HCT116 (cell line): ENCODE measurements around the gene ARHGAP35. TPM values are rescaled to one million over a fixed set of nuclear protein-coding genes. Genes with fewer than 3 reads are reported as not detected.
A peak's percentile ranks its signal among the peaks of the same experiment; 100 is the strongest.

ENCODE experiments used
- ATAC-seq: fragments of 200-7000 bp; cut with Tn5 transposase; 2 replicates; pipeline ENCODE4 v1.9.1; 2020; ENCODE audit warnings: mild to moderate bottlenecking, moderate library complexity
- BruUV-seq: library from RNA; stranded (reverse); fragments of 400-500 nt; replicated peaks from 2 replicates; lab custom pipeline; 2021; lab: Mats Ljungman, UMichigan
- CTCF ChIA-PET: fragments of 300-600 bp; sonication (Branson Sonifier 250); formaldehyde crosslinking; loops from one replicate; lab custom pipeline; 2021; ENCODE audit warnings: antibody characterized with exemption; lab: Charles Lee
- POLR2A ChIA-PET: fragments of 300-600, 350-600 bp; sonication (Branson Sonifier 250); formaldehyde crosslinking; loops from one replicate; lab custom pipeline; 2021; ENCODE audit warnings: antibody characterized with exemption; lab: Charles Lee
- RAD21 ChIA-PET, 2 experiments: fragments of 300-600 bp; sonication (Branson Sonifier 250); formaldehyde crosslinking; loops; one replicate each; lab custom pipeline; 2023; ENCODE audit warnings: low total read pairs in 2 of 2; ENCODE audit not compliant: uncharacterized antibody in 2 of 2, unreplicated experiment in 2 of 2, low non-redundant PET in 1 of 2; lab: Charles Lee
- DNase-seq: peaks from one replicate; pipeline ENCODE4 v3.0.0-alpha.2; 2010; ENCODE audit warnings: low read depth, low spot score
- H2AFZ ChIP-seq: fragments of 200-600 bp; shearing (Covaris generic), sonication (generic); 2 replicates; pipeline ENCODE4 v1.6.1; 2017; ENCODE audit warnings: low read depth, mixed run types, mixed read lengths, antibody characterized with exemption, low read length; ENCODE audit not compliant: poor library complexity, severe bottlenecking
- H3K27ac ChIP-seq: 2 replicates; pipeline ENCODE4 v1.5.1; 2012; ENCODE audit warnings: low read depth, low read length
- H3K27me3 ChIP-seq: fragments of 200-600 bp; sonication (generic); 2 replicates; pipeline ENCODE4 v1.6.1; 2016; ENCODE audit warnings: mixed run types, low read length, mixed read lengths; ENCODE audit not compliant: insufficient read depth
- H3K36me3 ChIP-seq, 2 experiments: fragments of 200-500 bp in 1 of 2; fragments of 200-600 bp in 1 of 2; sonication (Bioruptor generic) in 1 of 2; sonication (generic) in 1 of 2; 2 replicates each; pipeline versions ENCODE4 v1.5.1 to v1.6.1; 2014 to 2016; ENCODE audit warnings: low read length in 2 of 2, inconsistent platforms in 1 of 2, mixed read lengths in 1 of 2, mixed run types in 1 of 2; ENCODE audit not compliant: insufficient read depth in 2 of 2, control insufficient read depth in 1 of 2
- H3K4me1 ChIP-seq, 2 experiments: fragments of 200-600 bp in 1 of 2; sonication (generic) in 1 of 2; 2 replicates each; pipeline versions ENCODE4 v1.5.1 to v1.6.1; 2012 to 2017; ENCODE audit warnings: low read length in 2 of 2, inconsistent platforms in 1 of 2, mild to moderate bottlenecking in 1 of 2, mixed read lengths in 1 of 2, mixed run types in 1 of 2, moderate library complexity in 1 of 2; ENCODE audit not compliant: insufficient read depth in 2 of 2, control insufficient read depth in 1 of 2
- H3K4me2 ChIP-seq: fragments of 200-600 bp; sonication (generic); 2 replicates; pipeline ENCODE4 v1.6.1; 2017; ENCODE audit warnings: mixed run types, low read length, mixed read lengths
- H3K4me3 ChIP-seq, 2 experiments: fragments of 200-600 bp in 1 of 2; sonication (generic) in 1 of 2; replicated peaks in 1 of 2; 2 replicates each; pipeline ENCODE4 v1.5.1; 2011 to 2016; ENCODE audit warnings: low read length in 2 of 2, control low read depth in 1 of 2, low read depth in 1 of 2, mild to moderate bottlenecking in 1 of 2, mixed read lengths in 1 of 2, mixed run types in 1 of 2
- H3K79me2 ChIP-seq: fragments of 200-600 bp; sonication (generic); 2 replicates; pipeline ENCODE4 v1.6.1; 2017; ENCODE audit warnings: mild to moderate bottlenecking, mixed run types, low read length, moderate library complexity, mixed read lengths; ENCODE audit not compliant: insufficient read depth
- H3K9ac ChIP-seq: fragments of 200-600 bp; sonication (generic); 2 replicates; pipeline ENCODE4 v1.6.1; 2016; ENCODE audit warnings: low read length, mixed read lengths
- H3K9me2 ChIP-seq: fragments of 200-600 bp; sonication (generic), shearing (Covaris generic); 2 replicates; pipeline ENCODE4 v1.6.1; 2017; ENCODE audit warnings: mixed run types, mild to moderate bottlenecking, moderate library complexity; ENCODE audit not compliant: insufficient read depth
- H3K9me3 ChIP-seq, 2 experiments: fragments of 200-500 bp in 1 of 2; fragments of 200-600 bp in 1 of 2; sonication (Bioruptor generic) in 1 of 2; sonication (generic) in 1 of 2; 2 replicates each; pipeline ENCODE4 v1.6.1; 2014 to 2017; ENCODE audit warnings: low read length in 2 of 2, mixed read lengths in 2 of 2, inconsistent platforms in 1 of 2, low read depth in 1 of 2, mild to moderate bottlenecking in 1 of 2, mixed run types in 1 of 2, moderate library complexity in 1 of 2; ENCODE audit not compliant: control insufficient read depth in 1 of 2, insufficient read depth in 1 of 2
- H4K20me1 ChIP-seq: fragments of 200-600 bp; sonication (generic), shearing (Covaris generic); 2 replicates; pipeline ENCODE4 v1.6.1; 2017; ENCODE audit warnings: mixed run types, mild to moderate bottlenecking, moderate library complexity; ENCODE audit not compliant: insufficient read depth
- CBX3 ChIP-seq: IDR thresholded peaks from 2 replicates; pipeline ENCODE4 v1.6.1; 2012; ENCODE audit warnings: low read depth
- CEBPB ChIP-seq: IDR thresholded peaks from 2 replicates; pipeline ENCODE4 v1.6.1; 2012; ENCODE audit warnings: low read depth
- CTCF ChIP-seq, 3 experiments: fragments of 200-600 bp in 1 of 3; sonication (generic) in 1 of 3; IDR thresholded peaks in 2 of 3; conservative IDR thresholded peaks in 1 of 3; 2 replicates each; pipeline ENCODE4 v1.5.1; 2012 to 2017; ENCODE audit warnings: low read depth in 2 of 3, low read length in 2 of 3, antibody characterized with exemption in 1 of 3, borderline replicate concordance in 1 of 3, control low read depth in 1 of 3, mild to moderate bottlenecking in 1 of 3, mixed read lengths in 1 of 3, mixed run types in 1 of 3, moderate library complexity in 1 of 3; ENCODE audit not compliant: insufficient read depth in 1 of 3
- EZH2 ChIP-seq: fragments of 200-600 bp; sonication (generic); IDR thresholded peaks from 2 replicates; pipeline ENCODE4 v1.6.1; 2017; ENCODE audit warnings: antibody characterized with exemption, mixed run types
- MAX ChIP-seq: IDR thresholded peaks from 2 replicates; pipeline ENCODE4 v1.6.1; 2012
- RAD21 ChIP-seq: IDR thresholded peaks from 2 replicates; pipeline ENCODE4 v1.6.1; 2012; ENCODE audit warnings: low read depth, mild to moderate bottlenecking
- SP1 ChIP-seq: IDR thresholded peaks from 2 replicates; pipeline ENCODE4 v1.6.1; 2012; ENCODE audit warnings: low read depth
- TCF7L2 ChIP-seq: IDR thresholded peaks from 2 replicates; pipeline ENCODE4 v1.7.0; 2011; ENCODE audit warnings: borderline replicate concordance, inconsistent platforms; ENCODE audit not compliant: insufficient read depth, insufficient read length; ENCODE audit errors: extremely low read depth
- intact Hi-C: fragments of 100-400 bp; cut with micrococcal nuclease; formaldehyde crosslinking; loops from 2 replicates; pipeline ENCODE4 v1.10.0; 2022
- total RNA-seq: library from RNA; stranded (reverse); gene quantifications from one replicate; pipeline ENCODE4 v1.2.1, GENCODE V29; 2021; ENCODE audit not compliant: unreplicated experiment

Gene ARHGAP35
- total RNA-seq, 1 experiment from 2014 or later: 47.6 TPM

GRCh38 chr19:46856062-46857022 is 4.5 kb upstream of the ARHGAP35 start:
- Histone ChIP-seq H4K20me1 (no peaks in the 10 kb centered on the region), H3K27me3 (no peaks in the 10 kb centered on the region), H3K4me3 (peak overlapping the region; percentile 34 to 41), H3K4me2 (peak overlapping the region; percentile 62), H2AFZ (peak overlapping the region; percentile 91), H3K27ac (peak overlapping the region; percentile 29; the same call in 1 of the 2 replicates), H3K9me3 (no peaks in the 10 kb centered on the region), H3K9ac (no peak overlapping the region), H3K4me1 (peaks cover 7 to 35% of the 10 kb centered on the region in 2 experiments; a peak in 3 of 4 replicates), H3K36me3 (no peaks in the 10 kb centered on the region), H3K9me2 (no peaks in the 10 kb centered on the region), H3K79me2 (peaks cover 1% of the 10 kb centered on the region)
- peak; percentile 63 for ATAC-seq
- no TSS peak for BruUV-seq
- DNase-seq: peak; percentile 79
- ChIA-PET RAD21 (interaction anchor here in 1 of 2 experiments (0.8 kb wide), 1 partner anchor 69 kb away, joined by 3 read pairs; no protein-coding TSS in a partner anchor), POLR2A (interaction anchor here (0.7 kb wide), 1 partner anchor 17 kb away, joined by 3 read pairs; no protein-coding TSS in a partner anchor), CTCF (interaction anchor here (0.7 to 1.3 kb wide), 5 partner anchors 34 to 134 kb away, joined by 3 to 8 read pairs (median 6); no protein-coding TSS in a partner anchor)
- intact Hi-C loops: loop anchor here (1.0 kb wide), 1 partner anchor 135 kb away; no protein-coding TSS in a partner anchor
- peak; percentile 99 for TF ChIP-seq RAD21
- no peak for TF ChIP-seq CEBPB
- TF ChIP-seq CTCF (IDR thresholded peaks at IDR 0.05 in 2 of 3, conservative IDR thresholded peaks at IDR 0.05 in 1 of 3; ENCODE audit: borderline replicate concordance in 1 of 3, insufficient read depth in 1 of 3, low read depth in 2 of 3, low read length in 2 of 3): peak; percentile 67 to 93 (median 82)
- peak; percentile 68 for TF ChIP-seq SP1
- peak; percentile 58 for TF ChIP-seq TCF7L2
- peak; percentile 46; the same call in 1 of the 2 replicates for TF ChIP-seq CBX3
- TF ChIP-seq EZH2: no peak
- TF ChIP-seq MAX: peak; percentile 35; the same call in 1 of the 2 replicates
